Measurements from ENCODE around the gene WDR49. TPM values are rescaled to one million over a fixed set of nuclear protein-coding genes. Genes with fewer than 3 reads are reported as not detected.

Gene WDR49
- total RNA-seq, 1 experiment from 2014 or later = 0.34 TPM

GRCh38 chr3:167673221-167673620 lies 19.5 kb upstream of the WDR49 start:
- H3K4me3 ChIP-seq (replicated peaks in 1 of 2; ENCODE audit: low read depth in 1 of 2, low read length in 2 of 2) = no peak overlapping the region
- no peaks in the 10 kb centered on the region for H3K4me1 ChIP-seq (ENCODE audit: control insufficient read depth in 1 of 2, insufficient read depth in 2 of 2, low read length in 2 of 2)
- H3K9me3 ChIP-seq (ENCODE audit: control insufficient read depth in 1 of 2, insufficient read depth in 1 of 2, low read depth in 1 of 2, low read length in 2 of 2) = peaks cover 0 to 3% of the 10 kb centered on the region in 2 experiments; a peak in 1 of 4 replicates
- H3K79me2 ChIP-seq (ENCODE audit: insufficient read depth, low read length) = no peaks in the 10 kb centered on the region
- no peak for TF ChIP-seq CEBPB (IDR thresholded peaks at IDR 0.05; ENCODE audit: low read depth)
- TF ChIP-seq SRF (IDR thresholded peaks at IDR 0.05; ENCODE audit: low read depth) = no peak
- TF ChIP-seq YY1 (IDR thresholded peaks at IDR 0.05; ENCODE audit: extremely low read depth, insufficient replicate concordance, low read depth, low read length) = no peak
- no peak for TF ChIP-seq MAX (IDR thresholded peaks at IDR 0.05)
- TF ChIP-seq FOSL1 (IDR thresholded peaks at IDR 0.05; ENCODE audit: low read depth) = no peak
- TF ChIP-seq SIN3A (IDR thresholded peaks at IDR 0.05; ENCODE audit: low read depth) = no peak
- TF ChIP-seq REST (IDR thresholded peaks at IDR 0.05; ENCODE audit: low read depth) = no peak
- ChIA-PET POLR2A (no interaction called here), RAD21 (ENCODE audit: low non-redundant PET in 1 of 2, low total read pairs in 2 of 2, uncharacterized antibody in 2 of 2, unreplicated experiment in 2 of 2) (no interaction called here), CTCF (no interaction called here)
- no peaks in the 10 kb centered on the region for H3K9me2 ChIP-seq (ENCODE audit: insufficient read depth)
- H3K27me3 ChIP-seq (ENCODE audit: insufficient read depth, low read length) = no peaks in the 10 kb centered on the region
- no peak overlapping the region for H3K9ac ChIP-seq (ENCODE audit: low read length)
- no peak overlapping the region for H3K4me2 ChIP-seq (ENCODE audit: low read length)
- peaks cover 4 to 22% of the 10 kb centered on the region in 2 experiments; a peak in 2 of 4 replicates for H3K36me3 ChIP-seq (ENCODE audit: control insufficient read depth in 1 of 2, insufficient read depth in 2 of 2, low read length in 2 of 2)
- no peak overlapping the region for H2AFZ ChIP-seq (ENCODE audit: low read depth, low read length, poor library complexity, severe bottlenecking)
- ATAC-seq (no peak), DNase-seq (ENCODE audit: low read depth, low spot score) (no peak)
- H4K20me1 ChIP-seq (ENCODE audit: insufficient read depth) = no peaks in the 10 kb centered on the region
- H3K27ac ChIP-seq (ENCODE audit: low read depth, low read length) = no peak overlapping the region
- intact Hi-C loops (cut with micrococcal nuclease) = no loop called here
- BruUV-seq (replicated peaks) = no TSS peak
